ENCODE data around the gene PNRC1.
"Not testable (repeated sequence)": the region's sequence is repeated elsewhere in the genome, so short reads cannot be mapped to it uniquely, and the experiment has no call there.

The PNRC1 gene

DNA sequence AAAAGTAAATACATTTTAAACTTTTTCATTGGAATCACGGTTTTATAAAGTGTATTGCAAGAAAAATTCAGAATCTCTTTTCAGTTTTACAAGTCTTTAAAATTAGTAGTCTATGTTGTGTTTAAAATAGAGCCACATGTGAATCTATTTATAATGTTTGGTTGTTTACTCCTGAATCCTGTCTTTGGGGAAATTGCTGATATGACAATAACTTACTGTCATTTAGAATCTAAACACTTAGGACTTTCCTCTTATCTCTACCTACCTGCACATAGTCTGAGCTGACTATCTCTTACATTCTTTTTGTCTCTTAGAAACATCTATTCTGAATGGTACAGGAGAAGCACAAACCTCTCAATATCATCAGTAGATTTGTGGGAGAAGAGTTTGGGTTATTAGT is 41.4 kb downstream of the PNRC1 start:
- DNase-seq, result peak in 1 of 2 donors; percentile 25
- H2BK120ac ChIP-seq (ENCODE audit: insufficient read depth, low read length, poor library complexity), result no peak overlapping the region
- WGBS (ENCODE audit: extremely low coverage, insufficient coverage, insufficient read length), result no CpG with 5 or more reads among the region's 1 CpG

DNA sequence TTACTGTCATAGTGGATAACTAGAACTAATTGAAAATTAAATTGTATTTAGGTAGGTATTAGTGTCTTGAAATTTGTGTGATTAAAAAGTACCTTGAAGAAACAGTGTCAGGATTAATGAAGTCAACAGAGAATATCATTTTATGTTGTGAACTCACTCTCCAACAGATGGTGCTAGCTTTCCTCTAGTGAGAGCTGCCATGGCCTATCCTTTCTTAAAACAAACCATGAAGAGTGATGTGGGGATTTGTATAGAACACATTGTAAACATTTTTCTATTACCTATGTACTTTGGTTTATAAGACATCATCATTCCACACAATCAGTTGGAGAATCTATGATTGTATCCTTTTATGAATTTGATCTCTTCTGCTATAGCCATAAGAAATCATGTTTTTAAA is 42.1 kb downstream of the PNRC1 start:
- Histone ChIP-seq H2AFZ (ENCODE audit: insufficient read depth, low read length, poor library complexity) (no peak overlapping the region), H4K91ac (ENCODE audit: low read depth, low read length) (no peak overlapping the region), H3K9ac (ENCODE audit: low read length) (no peak overlapping the region), H3K18ac (ENCODE audit: low read length) (no peak overlapping the region), H2AK5ac (ENCODE audit: low read length) (no peak overlapping the region), H3K27me3 (ENCODE audit: insufficient read depth, low read length) (no peaks in the 10 kb centered on the region), H3K4ac (ENCODE audit: low read depth, low read length) (no peak overlapping the region), H3K79me2 (ENCODE audit: control insufficient read depth, insufficient read depth, low read length, poor library complexity) (peaks cover 2% of the 10 kb centered on the region), H3K79me1 (ENCODE audit: low read length) (peaks cover 1% of the 10 kb centered on the region), H3K23ac (ENCODE audit: low read length) (no peak overlapping the region), H3K14ac (ENCODE audit: low read length) (no peak overlapping the region), H3K27ac (ENCODE audit: low read depth, low read length) (no peak overlapping the region), H3K4me1 (ENCODE audit: control insufficient read depth in 1 of 2, insufficient read depth in 2 of 2, low read length in 2 of 2) (peaks cover 0 to 3% of the 10 kb centered on the region in 2 experiments), H3K4me3 (ENCODE audit: low read depth, low read length) (no peak overlapping the region), H3K36me3 (ENCODE audit: control insufficient read depth in 1 of 2, insufficient read depth in 2 of 2, low read length in 2 of 2) (no peaks in the 10 kb centered on the region), H4K8ac (ENCODE audit: low read depth, low read length) (no peak overlapping the region), H2BK120ac (ENCODE audit: insufficient read depth, low read length, poor library complexity) (no peak overlapping the region), H3K4me2 (ENCODE audit: low read length) (no peak overlapping the region), H2BK12ac (ENCODE audit: low read length) (no peak overlapping the region), H2BK5ac (ENCODE audit: low read depth, low read length, poor library complexity) (no peak overlapping the region), H3K9me3 (ENCODE audit: insufficient read depth, low read depth, low read length) (no peaks in the 10 kb centered on the region), H4K12ac (ENCODE audit: low read depth, low read length) (no peak overlapping the region)
- peak in 1 of 2 donors; percentile 42 for DNase-seq

More for the DNA sequence above, 41.4 kb downstream of the PNRC1 start:
- Histone ChIP-seq H4K12ac (ENCODE audit: low read depth, low read length) (no peak overlapping the region), H4K91ac (ENCODE audit: low read depth, low read length) (no peak overlapping the region), H2AK5ac (ENCODE audit: low read length) (no peak overlapping the region), H3K4me2 (ENCODE audit: low read length) (no peak overlapping the region), H3K79me2 (ENCODE audit: control insufficient read depth, insufficient read depth, low read length, poor library complexity) (peaks cover 5% of the 10 kb centered on the region), H3K18ac (ENCODE audit: low read length) (no peak overlapping the region), H3K9me3 (ENCODE audit: insufficient read depth, low read depth, low read length) (no peaks in the 10 kb centered on the region), H3K23ac (ENCODE audit: low read length) (no peak overlapping the region), H3K4ac (ENCODE audit: low read depth, low read length) (no peak overlapping the region), H3K27me3 (ENCODE audit: insufficient read depth, low read length) (no peaks in the 10 kb centered on the region), H2BK12ac (ENCODE audit: low read length) (no peak overlapping the region), H3K4me1 (ENCODE audit: control insufficient read depth in 1 of 2, insufficient read depth in 2 of 2, low read length in 2 of 2) (peaks cover 0 to 3% of the 10 kb centered on the region in 2 experiments), H4K8ac (ENCODE audit: low read depth, low read length) (no peak overlapping the region), H3K9ac (ENCODE audit: low read length) (no peak overlapping the region), H3K14ac (ENCODE audit: low read length) (no peak overlapping the region), H3K27ac (ENCODE audit: low read depth, low read length) (no peak overlapping the region), H3K4me3 (ENCODE audit: low read depth, low read length) (no peak overlapping the region), H2BK5ac (ENCODE audit: low read depth, low read length, poor library complexity) (no peak overlapping the region), H3K79me1 (ENCODE audit: low read length) (peaks cover 6% of the 10 kb centered on the region), H3K36me3 (ENCODE audit: control insufficient read depth in 1 of 2, insufficient read depth in 2 of 2, low read length in 2 of 2) (no peaks in the 10 kb centered on the region), H2AFZ (ENCODE audit: insufficient read depth, low read length, poor library complexity) (no peak overlapping the region)

- H3K18ac ChIP-seq (ENCODE audit: low read length); H3K79me1 ChIP-seq (ENCODE audit: low read length); DNase-seq; H2BK120ac ChIP-seq (ENCODE audit: insufficient read depth, low read length, poor library complexity); H2BK5ac ChIP-seq (ENCODE audit: low read depth, low read length, poor library complexity); H3K4me1 ChIP-seq (ENCODE audit: control insufficient read depth in 1 of 2, insufficient read depth in 2 of 2, low read length in 2 of 2); H4K91ac ChIP-seq (ENCODE audit: low read depth, low read length); H3K4me2 ChIP-seq (ENCODE audit: low read length); H2BK12ac ChIP-seq (ENCODE audit: low read length); H3K14ac ChIP-seq (ENCODE audit: low read length); H3K27ac ChIP-seq (ENCODE audit: low read depth, low read length); H2AK5ac ChIP-seq (ENCODE audit: low read length); H3K23ac ChIP-seq (ENCODE audit: low read length); H4K8ac ChIP-seq (ENCODE audit: low read depth, low read length); H4K12ac ChIP-seq (ENCODE audit: low read depth, low read length); H3K4ac ChIP-seq (ENCODE audit: low read depth, low read length); H3K4me3 ChIP-seq (ENCODE audit: low read depth, low read length); H3K9ac ChIP-seq (ENCODE audit: low read length); H3K27me3 ChIP-seq (ENCODE audit: insufficient read depth, low read length); H3K9me3 ChIP-seq (ENCODE audit: insufficient read depth, low read depth, low read length); H3K79me2 ChIP-seq (ENCODE audit: control insufficient read depth, insufficient read depth, low read length, poor library complexity); H2AFZ ChIP-seq (ENCODE audit: insufficient read depth, low read length, poor library complexity); H3K36me3 ChIP-seq (ENCODE audit: control insufficient read depth in 1 of 2, insufficient read depth in 2 of 2, low read length in 2 of 2): not testable (repeated sequence)
- no CpG with 5 or more reads among the region's 2 CpGs for WGBS (ENCODE audit: extremely low coverage, insufficient coverage, insufficient read length)
Observed at GRCh38 chr6:89128256-89128671, 47.7 kb downstream of the PNRC1 start.

DNA sequence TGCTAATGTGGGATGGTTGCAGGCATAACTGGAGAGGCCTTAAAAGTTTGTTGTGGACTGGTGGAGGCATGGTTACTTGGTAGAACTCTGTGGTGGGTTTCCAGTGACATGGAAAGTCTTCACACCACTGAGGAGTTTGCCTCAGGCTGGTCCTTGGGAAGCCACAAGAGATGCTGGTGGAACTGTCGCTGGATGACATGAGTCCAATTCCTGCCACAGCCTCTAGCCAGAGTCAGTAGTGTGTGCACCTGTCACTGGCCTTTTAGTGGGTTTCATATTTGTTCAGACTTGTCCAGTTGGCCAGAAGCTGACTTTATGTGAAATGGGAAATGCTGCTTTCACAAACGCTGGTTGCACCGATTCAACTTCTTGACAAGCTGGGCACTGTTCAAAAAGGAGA is 51.0 kb downstream of the PNRC1 start:
- DNase-seq, result no peak
- Histone ChIP-seq H2BK120ac (ENCODE audit: insufficient read depth, low read length, poor library complexity) (no peak overlapping the region), H3K23ac (ENCODE audit: low read length) (no peak overlapping the region), H2BK5ac (ENCODE audit: low read depth, low read length, poor library complexity) (no peak overlapping the region), H3K79me2 (ENCODE audit: control insufficient read depth, insufficient read depth, low read length, poor library complexity) (no peaks in the 10 kb centered on the region), H3K18ac (ENCODE audit: low read length) (no peak overlapping the region), H3K79me1 (ENCODE audit: low read length) (no peaks in the 10 kb centered on the region), H2AK5ac (ENCODE audit: low read length) (no peak overlapping the region), H3K14ac (ENCODE audit: low read length) (no peak overlapping the region), H4K8ac (ENCODE audit: low read depth, low read length) (no peak overlapping the region), H2AFZ (ENCODE audit: insufficient read depth, low read length, poor library complexity) (no peak overlapping the region), H3K4me3 (ENCODE audit: low read depth, low read length) (no peak overlapping the region), H3K27ac (ENCODE audit: low read depth, low read length) (no peak overlapping the region), H3K36me3 (ENCODE audit: control insufficient read depth in 1 of 2, insufficient read depth in 2 of 2, low read length in 2 of 2) (no peaks in the 10 kb centered on the region), H3K9me3 (ENCODE audit: insufficient read depth, low read depth, low read length) (peaks cover 4% of the 10 kb centered on the region), H3K4me2 (ENCODE audit: low read length) (no peak overlapping the region), H4K91ac (ENCODE audit: low read depth, low read length) (no peak overlapping the region), H2BK12ac (ENCODE audit: low read length) (no peak overlapping the region), H3K27me3 (ENCODE audit: insufficient read depth, low read length) (no peaks in the 10 kb centered on the region), H3K9ac (ENCODE audit: low read length) (no peak overlapping the region), H4K12ac (ENCODE audit: low read depth, low read length) (no peak overlapping the region), H3K4ac (ENCODE audit: low read depth, low read length) (no peak overlapping the region), H3K4me1 (ENCODE audit: control insufficient read depth in 1 of 2, insufficient read depth in 2 of 2, low read length in 2 of 2) (no peaks in the 10 kb centered on the region)
- WGBS (ENCODE audit: extremely low coverage, insufficient coverage, insufficient read length), result no CpG with 5 or more reads among the region's 3 CpGs
